ENCODE data around the gene SMC1B. TPM values are rescaled to one million over a fixed set of nuclear protein-coding genes. Genes with fewer than 3 reads are reported as not detected.
A peak's percentile ranks its signal among the peaks of the same experiment; 100 is the strongest.

SMC1B gene
- total and polyA plus RNA-seq, 2 donors: 0.16 TPM; not detected in 1

DNA sequence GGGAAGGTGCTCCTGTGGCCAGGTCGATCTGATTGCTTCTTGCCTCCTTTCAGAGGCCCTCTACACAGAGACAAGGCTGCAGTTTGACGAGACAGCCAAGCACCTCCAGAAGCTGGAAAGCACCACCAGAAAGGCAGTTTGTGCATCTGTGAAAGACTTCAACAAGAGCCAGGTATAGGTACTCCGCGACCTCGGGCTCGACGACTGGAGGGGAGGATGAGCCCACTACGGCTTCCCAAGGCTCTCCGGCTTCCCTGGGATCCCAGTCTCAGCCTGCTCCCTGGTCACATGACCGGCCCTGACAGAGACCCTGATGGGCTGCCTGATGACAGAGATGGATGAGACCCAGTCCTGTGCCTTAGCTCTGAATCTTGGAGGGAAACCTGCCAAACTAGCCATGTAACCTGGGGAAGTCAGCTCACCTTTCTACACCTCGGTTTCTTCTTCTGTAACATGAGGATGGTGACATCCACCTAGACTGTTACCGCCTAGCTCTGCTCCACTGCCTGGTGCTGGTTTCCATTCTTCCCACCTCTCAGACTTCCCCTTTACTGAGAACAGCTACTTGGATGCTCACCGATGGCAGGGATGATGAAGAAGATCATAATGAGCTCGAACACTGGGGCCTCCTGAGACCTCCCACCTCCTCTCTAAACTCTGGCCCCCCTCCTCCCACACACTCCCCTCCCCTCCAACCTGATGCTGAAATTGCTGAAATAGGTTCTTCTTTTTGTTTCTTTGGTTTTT, 9.0 kb upstream of the SMC1B start:
- no peaks in the 10 kb centered on the region for H3K4me1 ChIP-seq (ENCODE audit: insufficient read depth)
- H3K27ac ChIP-seq (ENCODE audit: low read depth): no peak overlapping the region
- DNase-seq (ENCODE audit: extremely low spot score): no peak
- 90% methylated on average over 14 of the region's 14 CpGs for WGBS
- no peaks in the 10 kb centered on the region for H3K36me3 ChIP-seq (ENCODE audit: insufficient read depth)
- no peak overlapping the region for H3K4me3 ChIP-seq (ENCODE audit: low read depth, low read length)

DNA sequence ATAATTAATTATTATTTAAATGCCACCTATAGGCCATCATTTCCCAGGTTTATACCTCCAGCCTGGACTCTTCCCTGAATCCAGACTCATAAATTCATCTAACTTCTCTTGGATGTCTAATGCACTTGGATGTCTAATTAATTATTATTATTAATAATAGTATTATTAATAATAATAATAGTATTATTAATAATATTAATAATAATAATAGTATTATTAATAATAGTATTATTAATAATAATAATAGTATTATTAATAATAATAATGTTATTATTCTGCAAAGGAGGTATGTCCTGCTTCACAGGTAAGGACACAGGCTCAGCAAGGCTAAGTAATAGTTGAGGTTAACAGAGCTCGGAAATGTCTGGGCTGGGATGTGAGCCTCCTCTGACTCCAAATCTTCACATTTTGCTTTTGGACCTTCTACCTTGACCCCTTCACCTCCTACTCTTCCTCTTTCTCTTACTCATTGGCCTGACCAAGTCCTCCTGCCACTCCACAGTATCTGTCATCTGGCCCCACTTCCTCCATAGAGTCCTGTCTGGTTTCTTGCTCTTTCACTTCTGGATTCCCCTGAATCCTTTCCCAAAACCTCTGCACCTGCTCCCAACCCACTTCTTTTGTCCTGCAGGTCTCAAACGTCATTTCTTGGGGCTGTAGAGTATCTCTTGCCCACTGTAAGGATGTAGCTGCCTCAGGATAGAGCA, 8.1 kb upstream of the SMC1B start:
- H3K4me1 ChIP-seq (ENCODE audit: insufficient read depth): no peaks in the 10 kb centered on the region
- 80% methylated on average over 2 of the region's 2 CpGs for WGBS
- H3K4me3 ChIP-seq (ENCODE audit: low read depth, low read length): no peak overlapping the region
- no peak for DNase-seq (ENCODE audit: extremely low spot score)
- H3K27ac ChIP-seq (ENCODE audit: low read depth): no peak overlapping the region
- H3K36me3 ChIP-seq (ENCODE audit: insufficient read depth): no peaks in the 10 kb centered on the region

DNA sequence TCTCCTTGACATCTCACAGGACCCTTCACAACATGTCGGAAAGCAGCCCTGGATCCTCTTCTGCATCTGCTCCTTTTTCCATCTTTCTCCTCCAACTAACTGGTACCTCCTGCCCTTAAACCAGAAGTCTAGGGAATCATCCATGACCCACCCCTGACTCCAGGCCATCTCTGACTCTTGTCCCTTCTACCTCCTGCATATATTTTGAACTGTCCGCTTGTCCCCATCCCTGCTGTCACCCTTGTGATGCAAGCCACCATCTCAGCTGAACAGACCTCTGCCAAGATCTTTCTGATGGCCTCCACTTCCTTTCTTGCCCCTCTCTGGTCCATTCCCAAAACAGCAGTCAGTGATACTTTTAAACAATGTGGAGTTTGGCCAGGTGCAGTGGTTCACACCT, 7.1 kb upstream of the SMC1B start:
- Histone ChIP-seq H3K36me3 (ENCODE audit: insufficient read depth) (no peaks in the 10 kb centered on the region), H3K4me3 (ENCODE audit: low read depth, low read length) (no peak overlapping the region), H3K27ac (ENCODE audit: low read depth) (no peak overlapping the region), H3K4me1 (ENCODE audit: insufficient read depth) (no peaks in the 10 kb centered on the region)
- DNase-seq (ENCODE audit: extremely low spot score): no peak
- WGBS: over 99% methylated on average over 2 of the region's 2 CpGs

DNA sequence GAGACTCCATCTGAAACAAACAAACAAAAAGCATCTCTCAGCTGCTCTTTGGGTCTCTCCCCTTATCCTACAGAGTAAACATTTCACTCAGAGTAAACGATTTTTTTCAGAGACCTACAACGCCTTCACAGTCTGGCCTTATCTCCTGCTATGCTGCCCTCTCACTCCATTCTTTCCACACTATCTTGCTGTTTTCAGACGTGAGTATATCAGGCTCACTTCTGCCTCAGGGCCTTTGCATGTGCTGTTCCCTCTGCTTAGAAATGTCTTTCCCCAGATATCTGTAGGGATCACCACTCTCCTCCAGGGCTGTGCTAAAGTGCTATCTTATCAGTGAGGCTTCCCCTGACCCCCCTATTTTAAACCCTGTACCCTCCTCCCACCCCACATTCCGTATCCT, 6.6 kb upstream of the SMC1B start:
- no peak overlapping the region for H3K4me3 ChIP-seq (ENCODE audit: low read depth, low read length)
- H3K4me1 ChIP-seq (ENCODE audit: insufficient read depth): no peaks in the 10 kb centered on the region
- 84% methylated on average over 4 of the region's 4 CpGs for WGBS
- no peak overlapping the region for H3K27ac ChIP-seq (ENCODE audit: low read depth)
- H3K36me3 ChIP-seq (ENCODE audit: insufficient read depth): no peaks in the 10 kb centered on the region
- DNase-seq (ENCODE audit: extremely low spot score): no peak

DNA sequence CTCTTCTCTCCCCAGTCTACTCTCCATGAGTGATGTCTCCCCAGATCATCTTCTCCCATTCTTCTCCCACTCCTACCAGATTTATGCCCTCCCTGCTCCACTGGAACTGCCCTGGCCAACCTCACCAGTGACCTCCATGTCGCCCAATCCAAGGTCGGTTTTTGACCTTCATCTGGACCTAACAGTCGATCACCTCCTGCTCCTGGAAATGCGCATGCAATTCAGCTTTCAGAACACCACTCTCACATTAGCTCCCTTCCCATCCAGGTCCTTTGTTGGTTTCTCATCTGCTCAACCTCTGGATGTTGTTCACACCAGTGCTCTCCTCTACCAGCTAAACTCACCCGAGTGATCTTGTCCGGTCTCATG, 5.4 kb upstream of the SMC1B start:
- 97% methylated on average over 6 of the region's 6 CpGs for WGBS
- H3K4me3 ChIP-seq (ENCODE audit: low read depth, low read length): no peak overlapping the region
- H3K27ac ChIP-seq (ENCODE audit: low read depth): no peak overlapping the region
- no peaks in the 10 kb centered on the region for H3K36me3 ChIP-seq (ENCODE audit: insufficient read depth)
- no peaks in the 10 kb centered on the region for H3K4me1 ChIP-seq (ENCODE audit: insufficient read depth)
- no peak for DNase-seq (ENCODE audit: extremely low spot score)

DNA sequence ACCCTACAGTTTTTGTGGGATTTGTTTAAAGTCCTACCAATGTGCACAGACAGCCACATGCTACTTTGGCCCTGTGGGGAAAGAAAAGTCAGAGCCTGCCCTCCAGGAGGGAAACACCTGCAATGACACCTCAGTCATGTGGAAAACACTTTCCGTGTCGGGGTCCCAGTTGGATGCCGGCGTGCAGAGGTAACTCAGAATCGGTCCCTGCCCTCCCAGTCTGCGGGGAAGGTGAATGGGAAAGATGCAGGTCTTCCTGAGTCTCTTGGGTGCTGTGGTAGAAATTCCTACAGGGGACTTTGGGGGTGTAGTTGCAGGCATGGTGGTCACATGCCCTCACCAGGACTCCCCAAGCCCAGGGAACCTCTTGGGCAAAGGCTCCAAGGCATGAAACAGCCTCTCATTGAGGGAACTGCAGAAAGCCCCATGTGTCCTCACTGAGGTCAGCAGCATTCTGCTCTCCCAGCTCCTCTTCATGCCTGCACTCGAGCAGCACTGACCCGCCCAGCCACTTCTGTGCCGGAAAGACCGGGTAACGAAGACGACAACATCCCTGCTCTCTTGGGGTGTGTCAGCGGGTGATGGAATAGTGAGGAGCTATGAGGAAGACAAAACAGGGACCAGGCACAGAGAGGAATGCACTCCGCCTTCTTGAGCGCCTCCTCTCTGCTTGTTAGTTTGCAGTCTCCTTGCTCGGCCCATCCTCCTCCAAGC, 4.8 kb upstream of the SMC1B start:
- WGBS: 94% methylated on average over 16 of the region's 16 CpGs
- Histone ChIP-seq H3K4me3 (ENCODE audit: low read depth, low read length) (no peak overlapping the region), H3K4me1 (ENCODE audit: insufficient read depth) (peaks cover under 1% of the 10 kb centered on the region), H3K27ac (ENCODE audit: low read depth) (no peak overlapping the region), H3K36me3 (ENCODE audit: insufficient read depth) (no peaks in the 10 kb centered on the region)
- no peak for DNase-seq (ENCODE audit: extremely low spot score)

DNA sequence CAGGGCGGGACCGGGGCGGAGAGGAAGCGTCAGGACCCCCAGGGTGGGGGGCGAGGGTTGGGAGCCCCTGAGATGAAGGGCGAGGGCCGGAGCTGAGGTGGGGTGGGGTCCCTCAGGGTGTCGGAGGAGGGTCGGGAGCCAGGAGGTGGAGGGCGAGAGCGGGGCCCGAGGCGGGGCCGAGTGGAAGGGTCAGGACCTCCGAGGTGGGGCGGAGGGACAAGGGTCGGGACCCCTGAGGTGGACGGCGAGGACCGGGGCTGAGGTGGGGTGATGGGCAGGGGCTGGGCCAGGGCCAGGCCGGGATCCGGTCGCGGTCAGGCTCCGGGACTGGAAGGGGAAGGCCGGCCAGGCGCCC, 409 bp downstream of the SMC1B start:
- no peak for DNase-seq (ENCODE audit: extremely low spot score)
- H3K36me3 ChIP-seq (ENCODE audit: insufficient read depth): no peaks in the 10 kb centered on the region
- WGBS: 91% methylated on average over 27 of the region's 27 CpGs
- peak overlapping the region; percentile 3 for H3K4me3 ChIP-seq (ENCODE audit: low read depth, low read length)
- no peak overlapping the region for H3K27ac ChIP-seq (ENCODE audit: low read depth)
- H3K4me1 ChIP-seq (ENCODE audit: insufficient read depth): peaks cover 4% of the 10 kb centered on the region

DNA sequence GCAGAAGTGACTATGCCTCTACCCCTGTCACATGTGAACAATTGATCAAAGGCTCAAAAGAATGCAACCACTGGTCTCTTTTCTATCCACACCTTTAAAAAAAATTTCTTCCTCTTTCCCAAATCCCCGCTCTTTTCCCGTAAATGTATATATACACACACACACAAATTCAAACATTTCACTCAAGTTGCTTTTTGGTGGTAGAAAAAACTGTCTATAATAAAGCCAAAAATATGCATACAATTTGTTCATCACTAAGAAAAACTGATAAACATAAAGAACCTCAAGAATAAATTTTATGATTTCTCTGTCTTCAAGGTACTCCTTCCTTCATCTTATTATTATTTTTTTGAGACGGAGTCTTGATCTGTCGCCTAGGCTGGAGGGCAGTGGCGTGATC, 5.6 kb downstream of the SMC1B start:
- Histone ChIP-seq H3K4me3 (ENCODE audit: low read depth, low read length) (no peak overlapping the region), H3K27ac (ENCODE audit: low read depth) (no peak overlapping the region), H3K36me3 (ENCODE audit: insufficient read depth) (no peaks in the 10 kb centered on the region), H3K4me1 (ENCODE audit: insufficient read depth) (no peaks in the 10 kb centered on the region)
- no peak for DNase-seq (ENCODE audit: extremely low spot score)
- WGBS: 95% methylated on average over 5 of the region's 5 CpGs

DNA sequence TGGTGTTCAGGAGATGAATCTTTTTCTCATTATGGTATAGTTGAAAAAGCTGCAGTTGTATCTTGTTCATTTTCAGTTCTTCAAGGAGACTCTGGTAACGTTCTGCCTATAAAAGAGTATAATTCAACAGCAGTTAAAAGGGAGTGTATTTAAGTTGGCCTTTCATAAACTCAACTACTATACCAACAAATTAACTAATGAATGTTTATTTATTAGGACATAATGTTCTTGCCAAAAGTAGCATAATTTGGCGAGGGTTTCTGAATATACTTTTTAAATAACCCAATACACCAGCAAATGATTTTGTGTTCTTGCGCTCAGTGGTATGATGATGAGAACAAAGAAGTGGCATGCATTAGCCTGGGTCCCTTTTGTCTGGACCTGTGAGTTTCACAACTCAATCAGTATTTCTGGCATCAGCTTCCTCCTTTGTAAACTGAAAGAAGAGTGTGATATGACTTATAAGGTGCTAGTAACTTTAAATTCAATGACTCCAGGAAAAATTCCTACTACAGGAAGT, 10.9 kb downstream of the SMC1B start:
- no peak overlapping the region for H3K27ac ChIP-seq (ENCODE audit: low read depth)
- WGBS: 73% methylated on average over 3 of the region's 3 CpGs
- H3K4me3 ChIP-seq (ENCODE audit: low read depth, low read length): no peak overlapping the region
- H3K36me3 ChIP-seq (ENCODE audit: insufficient read depth): no peaks in the 10 kb centered on the region
- no peak for DNase-seq (ENCODE audit: extremely low spot score)
- H3K4me1 ChIP-seq (ENCODE audit: insufficient read depth): no peaks in the 10 kb centered on the region

DNA sequence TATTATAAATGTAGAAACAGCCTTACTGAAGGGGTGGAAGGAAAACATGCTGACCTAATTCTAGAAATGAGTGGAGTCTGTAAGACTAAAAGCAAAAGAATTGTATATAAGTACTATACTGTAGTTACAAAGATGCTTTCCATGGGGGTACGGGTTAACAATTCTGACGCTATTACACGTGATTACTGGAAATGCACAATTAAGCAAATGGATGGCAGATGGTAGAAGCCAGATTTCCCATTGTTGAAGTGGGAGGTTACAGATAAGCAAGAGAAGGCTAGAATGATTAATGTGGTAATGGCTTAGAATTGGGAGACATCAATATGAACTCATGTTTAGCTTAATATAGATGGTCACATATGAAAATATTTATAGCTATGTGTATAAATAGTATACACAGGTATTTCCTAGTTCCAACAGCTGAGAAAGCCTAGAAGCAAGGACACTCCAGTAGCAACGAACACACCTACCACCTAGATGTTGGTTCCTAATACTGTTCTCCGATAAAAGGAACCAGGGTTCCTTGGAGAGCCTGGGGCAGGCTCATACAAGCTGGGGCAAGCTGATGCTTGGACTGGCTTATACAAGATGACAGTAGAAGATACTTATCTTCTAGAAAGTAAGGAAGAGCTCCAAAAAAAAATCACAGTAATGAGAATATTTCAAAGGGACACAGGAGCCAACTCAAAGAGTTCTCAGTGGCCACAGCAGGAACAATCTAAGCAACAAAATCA, 13.5 kb downstream of the SMC1B start:
- H3K4me3 ChIP-seq (ENCODE audit: low read depth, low read length): no peak overlapping the region
- 89% methylated on average over 5 of the region's 5 CpGs for WGBS
- no peak overlapping the region for H3K27ac ChIP-seq (ENCODE audit: low read depth)
- H3K36me3 ChIP-seq (ENCODE audit: insufficient read depth): no peaks in the 10 kb centered on the region
- no peaks in the 10 kb centered on the region for H3K4me1 ChIP-seq (ENCODE audit: insufficient read depth)
- DNase-seq (ENCODE audit: extremely low spot score): no peak

DNA sequence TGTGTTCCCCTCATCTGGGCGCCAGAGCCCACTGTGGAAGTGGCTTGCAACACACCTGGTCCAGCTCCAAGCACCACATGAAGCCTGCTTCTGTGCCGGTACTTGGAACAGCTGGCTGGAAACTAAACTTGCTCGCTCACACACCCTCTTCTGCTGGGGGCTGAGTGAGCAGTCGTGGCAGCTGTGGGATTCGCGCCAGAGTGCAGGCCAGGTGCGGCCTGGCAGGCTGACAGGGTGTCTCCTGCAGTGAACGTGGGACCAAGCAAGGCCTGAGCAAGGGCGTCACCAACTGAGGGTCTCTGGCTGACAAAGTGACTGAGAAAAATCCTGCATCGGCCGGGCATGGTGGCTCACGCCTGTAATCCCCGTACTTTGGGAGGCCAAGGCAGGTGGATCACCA, 15.2 kb downstream of the SMC1B start:
- Histone ChIP-seq H3K27ac (ENCODE audit: low read depth) (no peak overlapping the region), H3K4me1 (ENCODE audit: insufficient read depth) (no peaks in the 10 kb centered on the region), H3K36me3 (ENCODE audit: insufficient read depth) (no peaks in the 10 kb centered on the region), H3K4me3 (ENCODE audit: low read depth, low read length) (no peak overlapping the region)
- WGBS: 89% methylated on average over 13 of the region's 13 CpGs
- DNase-seq (ENCODE audit: extremely low spot score): no peak

DNA sequence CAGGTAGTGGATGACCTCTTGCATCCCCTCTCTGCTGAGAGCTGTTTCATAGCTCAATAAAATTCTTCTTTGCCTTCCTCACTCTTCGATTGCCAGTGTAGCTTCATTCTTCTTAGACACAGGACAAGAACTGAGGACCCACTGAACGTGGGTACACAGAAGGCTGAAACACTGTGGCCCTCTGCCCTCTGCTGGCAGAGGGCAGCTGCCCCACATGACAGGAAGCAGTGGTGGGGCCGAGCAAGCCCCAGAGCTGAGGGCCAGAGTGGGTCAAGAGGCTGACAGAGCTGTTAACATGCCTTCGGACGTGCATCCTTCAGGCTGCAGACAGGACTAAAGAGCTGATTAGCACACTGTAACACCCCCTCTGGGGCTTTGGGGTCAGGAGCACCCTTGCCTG, 15.6 kb downstream of the SMC1B start:
- Histone ChIP-seq H3K27ac (ENCODE audit: low read depth) (no peak overlapping the region), H3K4me1 (ENCODE audit: insufficient read depth) (no peaks in the 10 kb centered on the region), H3K4me3 (ENCODE audit: low read depth, low read length) (no peak overlapping the region), H3K36me3 (ENCODE audit: insufficient read depth) (no peaks in the 10 kb centered on the region)
- 85% methylated on average over 5 of the region's 5 CpGs for WGBS
- DNase-seq (ENCODE audit: extremely low spot score): no peak

DNA sequence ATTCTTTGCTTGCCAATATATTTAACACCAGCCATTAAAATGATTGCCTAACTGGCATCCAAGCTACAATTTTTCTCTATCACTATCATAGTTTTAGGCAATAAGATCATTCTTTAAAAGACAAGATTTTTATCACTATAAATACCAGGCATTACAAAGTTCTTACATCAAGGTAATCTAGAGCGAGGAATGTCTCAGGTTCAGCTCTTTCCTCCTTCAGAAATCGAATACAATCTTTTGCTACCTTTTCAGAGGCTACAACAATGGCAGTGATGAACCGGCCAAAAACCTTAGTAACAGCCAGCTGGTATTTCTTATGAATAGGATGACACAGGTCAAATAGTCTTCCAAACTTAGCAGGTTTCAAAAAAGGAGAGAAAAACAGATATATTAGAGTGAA, 23.9 kb downstream of the SMC1B start:
- H3K36me3 ChIP-seq (ENCODE audit: insufficient read depth): no peaks in the 10 kb centered on the region
- H3K4me3 ChIP-seq (ENCODE audit: low read depth, low read length): no peak overlapping the region
- no peak overlapping the region for H3K27ac ChIP-seq (ENCODE audit: low read depth)
- WGBS: 81% methylated on average over 3 of the region's 3 CpGs
- H3K4me1 ChIP-seq (ENCODE audit: insufficient read depth): no peaks in the 10 kb centered on the region
- no peak for DNase-seq (ENCODE audit: extremely low spot score)

All from urinary bladder (tissue), 4 donors.